GM19372 (cell line): ENCODE data around the gene PRKAG2.

Experiments used
- ATAC-seq: cut with Tn5 transposase; IDR thresholded peaks from one replicate; pipeline ENCODE4 v1.9.1; 2021; ENCODE audit warnings: mild to moderate bottlenecking, low read depth, moderate library complexity; ENCODE audit not compliant: unreplicated experiment

The PRKAG2 gene

GRCh38 chr7:151671514-151671913 lies 205.4 kb downstream of the PRKAG2 start:
- no peak for ATAC-seq

GRCh38 chr7:151669762-151670161 lies 207.2 kb downstream of the PRKAG2 start:
- ATAC-seq, result no peak

GRCh38 chr7:151666886-151667285 lies 210.0 kb downstream of the PRKAG2 start:
- ATAC-seq, result no peak

- no peak for ATAC-seq
Measured at GRCh38 chr7:151665368-151665767, 211.5 kb downstream of the PRKAG2 start.

- ATAC-seq, result no peak
Measured at GRCh38 chr7:151664268-151664667, 212.6 kb downstream of the PRKAG2 start.

GRCh38 chr7:151663382-151664100 lies 213.4 kb downstream of the PRKAG2 start:
- ATAC-seq, result no peak

GRCh38 chr7:151662251-151662826 lies 214.6 kb downstream of the PRKAG2 start:
- no peak for ATAC-seq

GRCh38 chr7:151661587-151661986 lies 215.3 kb downstream of the PRKAG2 start:
- ATAC-seq, result no peak

- no peak for ATAC-seq
Measured at GRCh38 chr7:151660141-151660540, 216.8 kb downstream of the PRKAG2 start.

- ATAC-seq, result no peak
Measured at GRCh38 chr7:151659219-151659618, 217.7 kb downstream of the PRKAG2 start.

GRCh38 chr7:151658778-151659177 lies 218.1 kb downstream of the PRKAG2 start:
- ATAC-seq, result no peak

- ATAC-seq, result no peak
Measured at GRCh38 chr7:151657173-151657572, 219.7 kb downstream of the PRKAG2 start.

- no peak for ATAC-seq
Measured at GRCh38 chr7:151655555-151655954, 221.4 kb downstream of the PRKAG2 start.

- no peak for ATAC-seq
Measured at GRCh38 chr7:151652111-151652510, 224.8 kb downstream of the PRKAG2 start.

GRCh38 chr7:151650161-151650560 lies 226.8 kb downstream of the PRKAG2 start:
- ATAC-seq, result no peak

- no peak for ATAC-seq
Measured at GRCh38 chr7:151648429-151648828, 228.5 kb downstream of the PRKAG2 start.

GRCh38 chr7:151647874-151648273 lies 229.0 kb downstream of the PRKAG2 start:
- ATAC-seq, result no peak

- no peak for ATAC-seq
Measured at GRCh38 chr7:151647006-151647405, 229.9 kb downstream of the PRKAG2 start.

- ATAC-seq, result no peak
Measured at GRCh38 chr7:151645311-151645710, 231.6 kb downstream of the PRKAG2 start.

GRCh38 chr7:151644554-151644953 lies 232.4 kb downstream of the PRKAG2 start:
- no peak for ATAC-seq

GRCh38 chr7:151642746-151643145 lies 234.2 kb downstream of the PRKAG2 start:
- no peak for ATAC-seq

- no peak for ATAC-seq
Measured at GRCh38 chr7:151641587-151641986, 235.3 kb downstream of the PRKAG2 start.
